Natural killer cell treated with Interleukin-12 subunit alpha and Interleukin-12 subunit beta and Interleukin-15 and Interleukin-18, amount 100 ng/mL, for 72 hours (primary cell): Measurements from ENCODE around the gene SDK1. TPM values are rescaled to one million over a fixed set of nuclear protein-coding genes. Genes with fewer than 3 reads are reported as not detected.

Source experiments
- ATAC-seq, 2 donors: fragments of 150-1000 bp; cut with Tn5 transposase in 1 of 2; sonication (Bioruptor Pico), chemical (Tn5 transposase) in 1 of 2; 2 replicates each; pipeline ENCODE4 v1.10.0; 2021
- DNase-seq: peaks from one replicate; pipeline ENCODE4 v3.0.0; 2022; ENCODE audit warnings: low spot score
- H3K27ac Mint-ChIP-seq, 2 donors: 1 replicate in 1 of 2; 2 replicates in 1 of 2; pipeline ENCODE4 v1.8.0; 2022; ENCODE audit warnings: mixed read lengths in 2 of 2, mild to moderate bottlenecking in 1 of 2, moderate library complexity in 1 of 2
- H3K27me3 Mint-ChIP-seq, 2 donors: 1 replicate in 1 of 2; 2 replicates in 1 of 2; pipeline ENCODE4 v1.8.0; 2022; ENCODE audit warnings: mixed read lengths in 2 of 2
- H3K36me3 Mint-ChIP-seq: one replicate; pipeline ENCODE4 v1.8.0; 2022; ENCODE audit warnings: mixed read lengths
- H3K4me1 Mint-ChIP-seq, 2 donors: 1 replicate in 1 of 2; 2 replicates in 1 of 2; pipeline ENCODE4 v1.8.0; 2022; ENCODE audit warnings: low read depth in 2 of 2, mixed read lengths in 2 of 2, mild to moderate bottlenecking in 1 of 2
- H3K4me3 Mint-ChIP-seq: one replicate; pipeline ENCODE4 v1.8.0; 2022; ENCODE audit warnings: mixed read lengths
- H3K9me3 Mint-ChIP-seq: 2 replicates; pipeline ENCODE4 v1.8.0; 2022; ENCODE audit warnings: mixed read lengths
- total RNA-seq, 2 donors: library from RNA; stranded (reverse); gene quantifications; one replicate each; pipeline ENCODE4 v1.2.3, GENCODE V29; 2022

The SDK1 gene
- total RNA-seq, 2 donors from 2014 or later: 0.20 to 0.40 TPM

DNA sequence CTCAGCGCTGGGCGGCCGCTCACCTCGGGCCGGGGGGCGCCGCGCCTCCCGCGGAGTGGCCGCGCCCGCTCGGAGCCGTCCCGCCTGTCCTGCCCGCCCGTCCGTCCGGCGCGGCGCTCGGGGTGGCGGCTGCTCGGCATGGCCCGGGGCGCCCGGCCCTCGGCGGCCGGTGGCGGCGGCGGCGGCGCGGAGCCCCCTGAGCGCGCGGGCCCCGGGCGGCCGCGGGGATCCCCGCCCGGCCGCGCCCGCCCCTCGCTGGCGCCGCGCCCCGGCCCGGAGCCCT is 338 bp downstream of the SDK1 start:
- H3K27me3 Mint-ChIP-seq: peaks cover 49 to 69% of the 10 kb centered on the region in 2 donors
- H3K4me1 Mint-ChIP-seq: peaks cover 0 to 13% of the 10 kb centered on the region in 2 donors
- DNase-seq (no peak), ATAC-seq (peak; percentile 25 to 29)
- no peak overlapping the region for H3K27ac Mint-ChIP-seq
- H3K9me3 Mint-ChIP-seq: no peaks in the 10 kb centered on the region
- H3K36me3 Mint-ChIP-seq: no peaks in the 10 kb centered on the region
- H3K4me3 Mint-ChIP-seq: no peak overlapping the region

DNA sequence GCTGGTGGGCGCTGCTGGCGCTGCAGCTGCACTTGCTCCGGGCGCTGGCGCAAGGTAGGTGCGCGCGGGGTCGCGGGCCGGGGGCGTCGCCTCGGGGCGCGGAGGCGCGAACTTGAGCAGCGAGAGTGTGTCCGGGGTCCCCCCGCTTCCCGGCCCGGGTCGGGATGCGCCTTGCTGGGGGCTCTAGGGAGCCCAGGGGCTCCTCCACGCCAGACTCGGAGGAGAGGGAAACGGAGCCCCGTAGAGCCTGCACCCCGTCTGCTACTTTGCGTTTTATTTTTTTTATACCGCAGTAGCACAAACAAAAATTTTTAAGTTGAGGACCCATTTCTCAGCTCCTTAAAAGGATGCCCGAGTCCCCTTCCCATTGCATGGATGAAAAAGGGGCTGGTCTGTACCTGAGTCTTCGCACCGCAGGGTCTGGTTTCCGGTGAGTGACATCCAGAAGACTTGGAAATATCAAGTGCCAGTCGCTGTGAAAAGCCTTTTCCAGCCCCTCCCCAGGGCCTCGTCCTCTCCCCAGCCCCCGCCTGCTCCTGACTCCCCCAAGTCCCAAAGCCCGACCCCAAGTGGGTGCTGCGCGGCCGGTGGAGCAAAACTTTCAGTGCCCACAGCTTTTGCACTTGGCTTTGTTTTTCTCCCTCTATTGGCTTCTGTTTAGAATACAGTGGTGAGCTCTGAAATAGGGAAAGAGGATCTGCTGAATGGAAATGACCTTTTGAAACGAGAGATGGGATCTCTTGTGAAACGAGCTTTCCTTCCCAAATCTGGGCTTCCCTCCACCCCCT is 973 bp downstream of the SDK1 start:
- ATAC-seq (no peak), DNase-seq (no peak)
- peaks cover 47 to 72% of the 10 kb centered on the region in 2 donors for H3K27me3 Mint-ChIP-seq
- peak overlapping the region; percentile 70 for H3K4me3 Mint-ChIP-seq
- no peak overlapping the region for H3K27ac Mint-ChIP-seq
- peaks cover 0 to 13% of the 10 kb centered on the region in 2 donors for H3K4me1 Mint-ChIP-seq
- no peaks in the 10 kb centered on the region for H3K36me3 Mint-ChIP-seq
- no peaks in the 10 kb centered on the region for H3K9me3 Mint-ChIP-seq

DNA sequence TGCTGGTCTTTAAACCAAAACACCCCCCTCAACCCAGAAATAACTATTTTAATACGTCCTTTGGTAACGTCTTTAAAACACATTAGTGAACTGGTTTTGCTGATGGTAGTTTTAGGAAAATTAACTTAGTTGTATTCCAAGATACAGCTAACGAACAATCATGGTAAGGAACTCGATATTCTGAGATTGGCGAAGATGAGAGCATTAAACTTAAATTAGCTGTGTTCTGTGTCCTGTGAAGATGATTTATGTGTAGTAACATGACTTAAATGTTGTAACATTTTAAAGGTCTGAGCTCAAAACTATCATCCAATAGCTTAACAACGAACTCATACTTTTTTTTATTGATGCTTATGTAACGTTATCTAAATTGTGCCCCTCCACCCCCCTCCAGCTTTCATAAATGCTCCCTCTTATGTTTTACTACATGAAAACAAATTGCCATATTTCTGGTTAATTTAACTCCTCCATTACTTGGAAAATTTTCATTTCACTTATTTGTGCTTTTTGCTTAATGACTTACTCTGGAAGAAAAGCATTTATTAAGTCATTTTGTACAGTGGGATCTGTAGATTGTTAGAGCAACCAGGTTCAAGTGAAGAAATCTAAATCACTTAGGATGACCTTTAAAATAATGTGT is 1.7 kb downstream of the SDK1 start:
- H3K27me3 Mint-ChIP-seq: peaks cover 48 to 69% of the 10 kb centered on the region in 2 donors
- peaks cover 0 to 13% of the 10 kb centered on the region in 2 donors for H3K4me1 Mint-ChIP-seq
- no peak overlapping the region for H3K27ac Mint-ChIP-seq
- H3K4me3 Mint-ChIP-seq: peak overlapping the region; percentile 70
- no peaks in the 10 kb centered on the region for H3K9me3 Mint-ChIP-seq
- ATAC-seq (no peak), DNase-seq (no peak)
- no peaks in the 10 kb centered on the region for H3K36me3 Mint-ChIP-seq

DNA sequence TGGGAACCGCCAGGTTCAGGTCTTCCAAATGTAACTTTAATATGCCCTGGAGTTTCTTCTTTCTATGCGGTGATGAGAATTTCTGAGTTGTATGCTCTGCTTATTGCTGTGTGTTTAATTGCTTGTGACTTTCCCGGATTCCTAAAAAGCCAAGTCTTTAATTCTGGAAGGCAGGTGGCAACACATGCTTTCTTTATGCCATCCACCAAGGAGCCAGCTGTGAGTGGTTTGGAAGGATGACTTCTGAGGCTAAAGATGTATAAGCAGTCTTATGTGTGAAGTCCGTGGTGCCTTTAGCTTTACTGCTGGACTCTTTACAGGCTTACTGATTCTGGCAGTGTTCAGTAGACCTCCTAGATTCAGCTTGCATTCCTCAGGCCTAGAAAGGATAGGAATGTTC is 3.1 kb downstream of the SDK1 start:
- Mint-ChIP-seq H3K4me3 (no peak overlapping the region), H3K27me3 (peaks cover 52 to 74% of the 10 kb centered on the region in 2 donors), H3K4me1 (peaks cover 0 to 13% of the 10 kb centered on the region in 2 donors), H3K9me3 (no peaks in the 10 kb centered on the region), H3K36me3 (no peaks in the 10 kb centered on the region), H3K27ac (no peak overlapping the region)
- DNase-seq (no peak), ATAC-seq (no peak)

DNA sequence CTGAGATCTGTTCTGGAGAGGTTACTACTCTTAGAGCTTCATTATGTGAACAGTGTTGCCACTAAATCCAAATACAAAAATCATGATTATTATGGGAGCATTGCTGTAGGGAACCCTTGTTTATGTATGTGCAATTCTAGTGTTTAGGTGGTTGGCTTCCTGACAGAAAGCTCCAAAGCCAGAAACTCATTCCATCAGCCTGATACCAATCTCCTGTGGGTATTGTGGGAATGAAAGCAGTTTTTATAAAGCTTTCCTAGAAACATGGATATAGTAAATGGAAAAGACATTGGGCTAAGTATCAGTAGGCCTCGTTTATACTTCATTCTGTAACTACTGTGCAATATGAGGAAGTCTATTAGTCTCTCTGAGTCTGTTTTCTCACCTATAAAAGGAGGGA is 6.4 kb downstream of the SDK1 start:
- no peak for DNase-seq
- peaks cover 0 to 3% of the 10 kb centered on the region in 2 donors for H3K4me1 Mint-ChIP-seq
- no peaks in the 10 kb centered on the region for H3K9me3 Mint-ChIP-seq
- no peak overlapping the region for H3K27ac Mint-ChIP-seq
- no peak for ATAC-seq
- no peak overlapping the region for H3K4me3 Mint-ChIP-seq
- H3K36me3 Mint-ChIP-seq: no peaks in the 10 kb centered on the region
- peaks cover 59 to 86% of the 10 kb centered on the region in 2 donors for H3K27me3 Mint-ChIP-seq

DNA sequence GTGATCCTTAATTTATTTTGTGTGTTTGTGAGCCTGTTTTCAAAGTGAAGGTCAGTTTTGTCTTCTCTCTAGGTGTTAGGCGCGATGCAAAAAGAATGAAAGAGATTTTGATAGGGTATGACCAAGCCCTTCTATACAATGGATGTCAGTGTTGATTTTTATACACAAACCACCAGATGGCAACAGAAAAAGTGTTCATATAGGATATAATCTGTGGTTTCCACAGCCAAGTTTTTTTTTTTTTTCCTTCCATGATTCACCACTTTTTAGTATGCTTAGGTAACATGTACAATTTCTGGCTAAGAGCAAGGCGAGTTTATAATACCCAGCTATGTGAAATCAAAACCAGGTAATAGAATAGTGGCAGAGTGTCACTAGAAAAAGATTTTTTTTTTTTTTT is 8.1 kb downstream of the SDK1 start:
- Mint-ChIP-seq H3K9me3 (no peaks in the 10 kb centered on the region), H3K27me3 (peaks cover 59 to 79% of the 10 kb centered on the region in 2 donors), H3K4me1 (no peaks in the 10 kb centered on the region), H3K4me3 (no peak overlapping the region), H3K27ac (no peak overlapping the region), H3K36me3 (no peaks in the 10 kb centered on the region)
- ATAC-seq: no peak
- no peak for DNase-seq

DNA sequence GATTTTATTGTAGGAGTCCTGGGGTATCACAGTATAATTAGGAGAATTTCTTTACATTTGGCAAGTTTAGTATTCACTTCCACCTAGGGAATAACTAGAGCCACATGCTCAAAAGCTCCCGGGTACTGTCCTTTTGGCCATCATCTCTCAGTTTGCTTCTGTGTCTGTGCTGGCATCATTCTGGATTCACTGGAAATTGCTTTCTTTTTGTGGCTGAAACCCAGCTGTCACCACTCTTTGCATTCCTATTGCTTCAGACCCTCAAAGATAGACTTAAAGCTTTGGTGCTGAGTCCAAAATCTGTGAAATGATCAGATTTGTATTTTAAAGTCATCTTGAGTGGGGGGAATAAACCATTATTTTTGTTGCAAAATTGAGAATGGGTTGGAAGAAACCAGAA is 8.9 kb downstream of the SDK1 start:
- Mint-ChIP-seq H3K27ac (no peak overlapping the region), H3K9me3 (no peaks in the 10 kb centered on the region), H3K4me3 (no peak overlapping the region), H3K4me1 (no peaks in the 10 kb centered on the region), H3K36me3 (no peaks in the 10 kb centered on the region), H3K27me3 (peaks cover 55 to 71% of the 10 kb centered on the region in 2 donors)
- no peak for ATAC-seq
- no peak for DNase-seq

DNA sequence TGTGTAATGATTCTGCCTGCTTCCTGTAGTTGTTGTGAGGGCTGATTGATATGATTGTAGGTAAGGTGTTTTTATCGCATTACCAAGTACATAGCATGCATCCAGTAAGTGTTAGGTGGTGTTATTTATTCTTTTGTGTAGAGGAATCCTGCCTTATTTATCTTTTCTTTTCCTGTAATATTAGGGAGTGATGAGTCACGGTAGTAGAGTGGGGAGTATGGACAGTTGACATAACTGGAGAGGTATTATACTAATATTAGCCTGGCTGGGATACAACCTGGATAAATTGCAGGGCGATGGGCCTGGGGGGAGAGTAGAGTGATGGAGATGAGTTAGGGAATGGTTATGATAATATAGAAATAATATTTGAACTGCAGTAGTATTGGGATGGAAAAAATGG is 9.8 kb downstream of the SDK1 start:
- Mint-ChIP-seq H3K36me3 (no peaks in the 10 kb centered on the region), H3K9me3 (no peaks in the 10 kb centered on the region), H3K4me1 (no peaks in the 10 kb centered on the region), H3K27me3 (peaks cover 47 to 62% of the 10 kb centered on the region in 2 donors), H3K4me3 (no peak overlapping the region), H3K27ac (no peak overlapping the region)
- no peak for DNase-seq
- no peak for ATAC-seq

DNA sequence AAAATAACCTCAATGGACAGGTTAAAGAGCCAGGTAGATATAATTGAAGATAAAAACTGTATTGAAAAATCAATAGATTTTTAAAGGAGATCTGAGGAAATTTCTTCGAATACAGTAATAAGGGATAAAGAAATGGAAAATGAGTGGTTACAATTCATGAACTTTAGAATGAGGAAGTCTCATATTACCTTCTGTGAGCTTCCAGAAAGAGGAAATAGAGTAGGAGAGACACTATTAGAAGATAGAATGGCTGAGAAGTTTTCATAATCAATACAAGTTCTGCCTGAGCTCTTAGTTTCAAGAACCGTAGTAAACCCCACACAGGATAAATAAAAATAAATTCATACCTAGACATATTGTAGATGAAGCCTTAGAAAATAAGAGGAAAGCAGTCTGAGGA is 11.5 kb downstream of the SDK1 start:
- Mint-ChIP-seq H3K36me3 (no peaks in the 10 kb centered on the region), H3K4me1 (no peaks in the 10 kb centered on the region), H3K27ac (no peak overlapping the region), H3K9me3 (no peaks in the 10 kb centered on the region), H3K4me3 (no peak overlapping the region), H3K27me3 (peaks cover 47 to 56% of the 10 kb centered on the region in 2 donors)
- ATAC-seq: no peak
- DNase-seq: no peak

DNA sequence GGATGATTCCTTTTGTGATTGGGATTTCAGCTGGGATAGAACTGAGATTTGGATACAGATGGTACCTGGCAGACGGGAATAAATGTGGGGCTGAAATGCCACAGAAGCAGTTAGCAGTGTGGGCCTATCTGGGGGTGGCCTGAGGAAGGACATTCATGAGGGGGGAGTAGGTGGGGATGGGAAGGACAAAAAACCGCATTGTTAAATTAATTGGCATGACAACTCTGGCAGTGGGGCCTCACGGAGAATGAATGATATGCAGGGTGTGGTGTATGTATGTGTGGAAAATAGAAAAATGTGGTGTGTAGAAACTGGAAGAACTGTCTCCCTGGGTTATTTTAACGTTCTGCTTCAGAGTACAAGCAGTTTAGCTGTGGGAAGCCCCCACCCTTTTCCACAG is 17.8 kb downstream of the SDK1 start:
- no peaks in the 10 kb centered on the region for H3K9me3 Mint-ChIP-seq
- DNase-seq: no peak
- peaks cover 0 to 2% of the 10 kb centered on the region in 2 donors for H3K4me1 Mint-ChIP-seq
- ATAC-seq: no peak
- no peak overlapping the region for H3K4me3 Mint-ChIP-seq
- no peak overlapping the region for H3K27ac Mint-ChIP-seq
- H3K36me3 Mint-ChIP-seq: no peaks in the 10 kb centered on the region
- H3K27me3 Mint-ChIP-seq: peaks cover 25 to 43% of the 10 kb centered on the region in 2 donors

DNA sequence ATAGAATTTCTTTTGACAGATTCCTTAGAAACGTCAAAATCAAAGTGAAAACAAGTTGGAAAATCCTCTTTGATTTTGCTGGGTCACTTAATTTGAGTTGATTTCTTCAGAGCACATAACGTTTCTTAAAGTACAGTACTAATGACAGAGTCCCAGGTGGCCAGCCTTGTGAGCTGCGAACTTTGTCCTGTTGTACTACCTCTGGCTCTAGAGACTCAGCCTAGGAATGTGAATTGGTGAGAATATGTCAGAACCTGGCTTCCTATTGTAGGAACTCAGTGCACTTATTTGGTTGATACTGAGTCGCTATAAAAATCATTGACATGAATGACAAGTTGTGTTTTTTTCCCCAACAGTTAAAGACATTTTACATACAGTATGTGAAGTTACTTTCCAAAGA is 20.2 kb downstream of the SDK1 start:
- no peak for DNase-seq
- peaks cover 0 to 2% of the 10 kb centered on the region in 2 donors for H3K4me1 Mint-ChIP-seq
- H3K27ac Mint-ChIP-seq: no peak overlapping the region
- H3K36me3 Mint-ChIP-seq: no peaks in the 10 kb centered on the region
- H3K4me3 Mint-ChIP-seq: no peak overlapping the region
- H3K27me3 Mint-ChIP-seq: peaks cover 20 to 47% of the 10 kb centered on the region in 2 donors
- no peaks in the 10 kb centered on the region for H3K9me3 Mint-ChIP-seq
- ATAC-seq: no peak

DNA sequence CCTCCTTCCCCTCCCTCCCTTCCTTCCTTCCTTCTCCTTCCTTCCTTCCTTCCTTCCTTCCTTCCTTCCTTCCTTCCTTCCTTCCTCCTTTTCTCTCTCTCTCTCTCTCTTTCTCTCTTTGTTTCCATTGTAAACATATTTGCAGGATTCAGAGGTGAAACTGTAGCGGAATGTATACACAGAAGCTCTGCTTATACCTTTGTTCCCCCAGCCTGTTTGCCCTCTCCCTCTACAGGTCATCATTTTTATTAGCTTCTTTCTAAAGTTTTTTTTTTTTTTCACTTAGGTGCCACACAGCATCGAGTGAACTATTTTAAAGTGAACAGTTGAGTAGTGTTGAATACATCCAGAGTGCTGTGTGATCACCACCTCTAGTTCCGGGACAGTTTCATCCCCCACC is 20.7 kb downstream of the SDK1 start:
- H3K27me3 Mint-ChIP-seq: peaks cover 20 to 48% of the 10 kb centered on the region in 2 donors
- no peaks in the 10 kb centered on the region for H3K9me3 Mint-ChIP-seq
- H3K4me1 Mint-ChIP-seq: peaks cover 0 to 2% of the 10 kb centered on the region in 2 donors
- ATAC-seq (no peak), DNase-seq (no peak)
- no peak overlapping the region for H3K27ac Mint-ChIP-seq
- H3K36me3 Mint-ChIP-seq: no peaks in the 10 kb centered on the region
- no peak overlapping the region for H3K4me3 Mint-ChIP-seq

DNA sequence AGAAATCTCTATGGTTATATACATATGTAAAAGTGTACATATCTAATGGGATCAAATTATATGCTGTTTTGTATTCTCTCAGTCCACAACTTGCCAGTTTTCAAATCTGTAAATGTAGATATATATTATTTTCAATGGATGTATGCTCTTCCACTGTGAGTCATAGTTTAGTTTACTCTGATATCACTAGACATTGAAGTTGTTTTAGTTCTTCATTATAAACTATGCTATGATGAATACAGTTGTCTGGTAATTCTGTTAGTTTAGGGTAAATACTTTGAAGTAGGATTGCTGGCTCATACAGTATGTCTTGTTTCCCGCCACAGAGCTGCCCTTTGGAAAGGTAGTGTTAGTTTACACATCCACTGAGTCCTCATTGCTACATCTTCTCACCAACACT is 25.2 kb downstream of the SDK1 start:
- peaks cover 0 to 2% of the 10 kb centered on the region in 2 donors for H3K4me1 Mint-ChIP-seq
- H3K36me3 Mint-ChIP-seq: no peaks in the 10 kb centered on the region
- H3K27me3 Mint-ChIP-seq: peaks cover 32 to 58% of the 10 kb centered on the region in 2 donors
- no peak overlapping the region for H3K4me3 Mint-ChIP-seq
- no peak for ATAC-seq
- no peak overlapping the region for H3K27ac Mint-ChIP-seq
- no peaks in the 10 kb centered on the region for H3K9me3 Mint-ChIP-seq
- no peak for DNase-seq

DNA sequence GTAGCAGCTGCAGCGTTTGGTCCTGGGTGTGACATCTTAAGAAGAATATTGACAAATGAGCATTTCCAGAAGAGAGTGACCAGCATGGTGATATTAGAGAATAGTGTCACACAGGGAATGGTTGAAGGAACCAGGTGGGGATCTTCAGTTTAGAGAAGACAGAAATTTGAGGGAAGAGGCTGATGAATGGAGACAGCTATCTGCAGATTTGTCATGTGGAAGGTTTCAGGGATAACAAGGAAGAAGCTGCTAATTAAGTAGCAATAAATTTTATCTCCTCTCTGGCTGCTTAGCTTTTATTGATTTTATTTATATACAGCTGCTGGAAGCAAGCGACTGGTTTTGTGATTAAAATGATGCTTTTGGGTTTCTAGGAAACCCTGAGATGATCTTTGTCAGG is 26.0 kb downstream of the SDK1 start:
- Mint-ChIP-seq H3K9me3 (no peaks in the 10 kb centered on the region), H3K4me1 (no peaks in the 10 kb centered on the region), H3K36me3 (no peaks in the 10 kb centered on the region), H3K27ac (no peak overlapping the region), H3K27me3 (peaks cover 29 to 51% of the 10 kb centered on the region in 2 donors), H3K4me3 (no peak overlapping the region)
- DNase-seq (no peak), ATAC-seq (no peak)
